NOMO-1 treated with dmso at 0.1 percent for 144 hours (cell line): ENCODE results near the gene GIMAP7.

Source experiments
- DNase-seq: peaks from one replicate; lab custom pipeline; 2025; ENCODE audit not compliant: unreplicated experiment; lab: John Stamatoyannopoulos, UW

The GIMAP7 gene

GRCh38 chr7:150569245-150569955 lies 54.7 kb downstream of the GIMAP7 start:
- no peak for DNase-seq
